PC-9 (cell line): Measurements from ENCODE around the gene PUS1. TPM values are rescaled to one million over a fixed set of nuclear protein-coding genes. Genes with fewer than 3 reads are reported as not detected.

ENCODE experiments used
- Bru-seq: library from RNA; stranded (reverse); fragments of 400-500 nt; gene quantifications from one replicate; lab custom pipeline; 2021; lab: Mats Ljungman, UMichigan
- BruChase-seq, 2 experiments: library from RNA; stranded (reverse); fragments of 400-500 nt; gene quantifications; one replicate each; lab custom pipeline; 2021; lab: Mats Ljungman, UMichigan
- BruUV-seq: library from RNA; stranded (reverse); fragments of 400-500 nt; replicated peaks from 2 replicates; lab custom pipeline; 2021; lab: Mats Ljungman, UMichigan
- CTCF ChIA-PET: fragments of 300-600 bp; sonication (Branson Sonifier 250); formaldehyde crosslinking; loops from one replicate; lab custom pipeline; 2022; ENCODE audit warnings: antibody characterized with exemption; lab: Charles Lee
- POLR2A ChIA-PET: fragments of 300-600 bp; sonication (Branson Sonifier 250); formaldehyde crosslinking; loops from one replicate; lab custom pipeline; 2022; ENCODE audit warnings: antibody characterized with exemption; ENCODE audit not compliant: unreplicated experiment; lab: Charles Lee
- DNase-seq, 2 experiments: peaks; one replicate each; pipeline versions ENCODE4 v3.0.0 to v3.0.0-alpha.2; 2015 to 2022; ENCODE audit warnings: mixed read lengths in 1 of 2
- H2AFZ ChIP-seq: fragments of 200-600 bp; sonication (generic); 2 replicates; pipeline ENCODE4 v1.8.1; 2017; ENCODE audit warnings: antibody characterized with exemption
- H3F3A ChIP-seq: fragments of 200-600 bp; sonication (generic); 2 replicates; pipeline ENCODE4 v1.8.1; 2017; ENCODE audit warnings: antibody characterized with exemption, mild to moderate bottlenecking, low read depth; ENCODE audit not compliant: insufficient read depth
- H3K27ac ChIP-seq: fragments of 200-600 bp; sonication (generic); 2 replicates; pipeline ENCODE4 v1.6.1; 2016; ENCODE audit warnings: mixed run types
- H3K27me3 ChIP-seq: fragments of 200-600 bp; sonication (generic); 2 replicates; pipeline ENCODE4 v1.6.1; 2016; ENCODE audit warnings: low read depth, mixed run types; ENCODE audit not compliant: insufficient read depth
- H3K36me3 ChIP-seq: fragments of 200-600 bp; sonication (generic); 2 replicates; pipeline ENCODE4 v1.6.1; 2016; ENCODE audit warnings: low read depth, mixed run types
- H3K4me1 ChIP-seq: fragments of 200-600 bp; sonication (generic); replicated peaks from 2 replicates; pipeline ENCODE4 v1.6.1; 2016; ENCODE audit warnings: mixed run types; ENCODE audit not compliant: insufficient read depth
- H3K4me2 ChIP-seq: fragments of 200-600 bp; sonication (generic); 2 replicates; pipeline ENCODE4 v1.6.1; 2017; ENCODE audit warnings: mixed run types
- H3K4me3 ChIP-seq: fragments of 200-600 bp; sonication (generic); 2 replicates; pipeline ENCODE4 v1.6.1; 2016; ENCODE audit warnings: mixed run types
- H3K79me2 ChIP-seq: fragments of 200-600 bp; sonication (generic); 2 replicates; pipeline ENCODE4 v1.6.1; 2017; ENCODE audit warnings: low read depth, mixed run types
- H3K9me2 ChIP-seq: fragments of 200-600 bp; sonication (generic); 2 replicates; pipeline ENCODE4 v1.8.1; 2017; ENCODE audit warnings: mild to moderate bottlenecking; ENCODE audit not compliant: insufficient read depth
- H3K9me3 ChIP-seq: fragments of 200-600 bp; sonication (generic); 2 replicates; pipeline ENCODE4 v1.8.1; 2016; ENCODE audit warnings: low read depth; ENCODE audit not compliant: insufficient read depth
- H4K20me1 ChIP-seq: fragments of 200-600 bp; sonication (generic); 2 replicates; pipeline ENCODE4 v1.8.1; 2017; ENCODE audit not compliant: insufficient read depth
- EZH2 ChIP-seq: fragments of 200-600 bp; sonication (generic); IDR thresholded peaks from 2 replicates; pipeline ENCODE4 v1.8.0; 2017; ENCODE audit warnings: antibody characterized with exemption, low read depth
- intact Hi-C: fragments of 100-400 bp; cut with micrococcal nuclease; formaldehyde crosslinking; loops from one replicate; pipeline ENCODE4 v1.10.0; 2022; ENCODE audit not compliant: unreplicated experiment
- long read RNA-seq: library from polyadenylated mRNA; stranded (forward); transcript quantifications from one replicate; pipeline ENCODE4 v2.0.0, GENCODE V29; 2022
- total RNA-seq: library from RNA; stranded (reverse); gene quantifications from 2 replicates; pipeline ENCODE4 v1.2.3, GENCODE V29; 2021
- TF ChIP-seq, protein P1 (sequence below): fragments of 200-600 bp; sonication (generic); conservative IDR thresholded peaks from 2 replicates; pipeline ENCODE4 v1.6.1; 2017; ENCODE audit warnings: mixed run types, antibody characterized with exemption, mild to moderate bottlenecking, moderate library complexity

PUS1 gene
- total RNA-seq, result 36.4 and 37.0 TPM in 2 replicates
- percentile 79 among the genes with signal in this experiment for Bru-seq, nascent RNA
- percentile 85 among the genes with signal in this experiment for BruChase-seq, experiment 1, labeled RNA remaining after a 2-hour chase
- BruChase-seq, experiment 2, labeled RNA remaining after a 6-hour chase, result percentile 88 among the genes with signal in this experiment
- long read RNA-seq, full-length matches to known transcripts, result 8 of 24 reads
- long read RNA-seq, partial matches to known transcripts, result 1 of 24 reads
- long read RNA-seq, other reads (novel, unspliced or antisense), result 15 of 24 reads

DNA sequence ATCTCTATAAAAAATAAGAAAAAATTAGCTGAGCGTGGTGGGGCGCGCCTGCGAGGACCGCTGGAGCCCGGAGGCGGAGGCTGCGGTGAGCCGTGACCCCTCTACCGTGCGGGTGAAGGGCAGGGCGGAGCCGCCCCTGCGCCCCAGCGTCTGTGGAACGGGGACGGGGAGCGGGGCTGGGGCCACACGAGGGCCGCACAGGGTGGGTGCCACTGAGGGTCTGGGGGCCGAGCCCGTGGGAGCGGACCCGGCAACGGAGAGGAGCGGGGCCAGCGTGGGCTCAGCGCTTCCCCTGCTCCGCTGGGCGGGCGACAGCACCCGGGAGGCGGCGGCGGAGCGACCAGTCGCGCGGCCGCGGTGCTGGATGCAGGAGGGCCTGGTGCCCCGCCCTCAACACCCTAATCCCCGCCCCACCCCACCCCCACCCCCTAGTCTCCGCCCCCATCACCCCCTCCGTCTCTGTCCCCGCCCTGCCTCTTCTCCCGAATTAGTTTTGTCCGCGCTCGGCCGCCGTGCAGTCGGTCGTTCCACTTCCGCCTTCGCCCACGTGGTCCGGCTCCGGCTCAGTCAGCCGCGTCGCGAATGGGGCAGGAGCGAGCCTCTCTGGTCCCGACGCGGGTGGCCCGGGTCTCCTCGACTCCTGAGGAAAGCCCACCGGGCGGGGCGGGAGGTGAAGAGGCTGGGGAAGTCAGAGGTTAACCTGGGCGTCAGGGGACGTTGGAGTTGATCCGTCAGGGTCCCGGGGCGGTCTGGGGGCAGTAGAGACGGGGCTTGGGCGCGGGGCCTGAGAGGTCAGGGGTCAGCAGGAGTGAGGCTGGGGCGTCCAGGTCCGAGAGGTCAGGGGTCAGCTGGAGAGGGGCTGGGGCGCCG lies at the start of gene PUS1:
Gene PUS1, plus strand, starts transcription at position 566 of the 870 bp plus-strand sequence. CDS start 447 bp downstream, outside the sequence.
- intact Hi-C loops, result loop anchor here (2.0 to 5.0 kb wide), 2 partner anchors 20 to 77 kb away; partner anchors contain the start of gene EP400
- peaks cover 8% of the 10 kb centered on the region for H3K4me1 ChIP-seq
- TF ChIP-seq, protein P1, sequence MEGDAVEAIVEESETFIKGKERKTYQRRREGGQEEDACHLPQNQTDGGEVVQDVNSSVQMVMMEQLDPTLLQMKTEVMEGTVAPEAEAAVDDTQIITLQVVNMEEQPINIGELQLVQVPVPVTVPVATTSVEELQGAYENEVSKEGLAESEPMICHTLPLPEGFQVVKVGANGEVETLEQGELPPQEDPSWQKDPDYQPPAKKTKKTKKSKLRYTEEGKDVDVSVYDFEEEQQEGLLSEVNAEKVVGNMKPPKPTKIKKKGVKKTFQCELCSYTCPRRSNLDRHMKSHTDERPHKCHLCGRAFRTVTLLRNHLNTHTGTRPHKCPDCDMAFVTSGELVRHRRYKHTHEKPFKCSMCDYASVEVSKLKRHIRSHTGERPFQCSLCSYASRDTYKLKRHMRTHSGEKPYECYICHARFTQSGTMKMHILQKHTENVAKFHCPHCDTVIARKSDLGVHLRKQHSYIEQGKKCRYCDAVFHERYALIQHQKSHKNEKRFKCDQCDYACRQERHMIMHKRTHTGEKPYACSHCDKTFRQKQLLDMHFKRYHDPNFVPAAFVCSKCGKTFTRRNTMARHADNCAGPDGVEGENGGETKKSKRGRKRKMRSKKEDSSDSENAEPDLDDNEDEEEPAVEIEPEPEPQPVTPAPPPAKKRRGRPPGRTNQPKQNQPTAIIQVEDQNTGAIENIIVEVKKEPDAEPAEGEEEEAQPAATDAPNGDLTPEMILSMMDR, result no peak
- TF ChIP-seq EZH2, result no peak
- peaks cover 14% of the 10 kb centered on the region for H3K36me3 ChIP-seq
- H3K4me3 ChIP-seq, result peak within 1 kb of the TSS; percentile 98
- no peaks in the 10 kb centered on the region for H3K27me3 ChIP-seq
- no peaks in the 10 kb centered on the region for H3K9me3 ChIP-seq
- POLR2A ChIA-PET, result interaction anchor here (0.7 kb wide), 1 partner anchor 16 kb away, joined by 7 read pairs; no protein-coding TSS in a partner anchor
- H3K4me2 ChIP-seq, result peak within 1 kb of the TSS; percentile 100
- peak within 1 kb of the TSS; percentile 98 for H2AFZ ChIP-seq
- H3F3A ChIP-seq, result peaks cover 16% of the 10 kb centered on the region
- H3K79me2 ChIP-seq, result peaks cover 36% of the 10 kb centered on the region
- H4K20me1 ChIP-seq, result peaks cover 19% of the 10 kb centered on the region
- CTCF ChIA-PET, result interaction anchor here (0.6 to 1.1 kb wide), 2 partner anchors 27 to 78 kb away, joined by 3 read pairs; no protein-coding TSS in a partner anchor
- BruUV-seq, result no TSS peak
- no peaks in the 10 kb centered on the region for H3K9me2 ChIP-seq
- peak; percentile 85 to 92 for DNase-seq
- peak within 1 kb of the TSS; percentile 60; the same call in 1 of the 2 replicates for H3K27ac ChIP-seq

DNA sequence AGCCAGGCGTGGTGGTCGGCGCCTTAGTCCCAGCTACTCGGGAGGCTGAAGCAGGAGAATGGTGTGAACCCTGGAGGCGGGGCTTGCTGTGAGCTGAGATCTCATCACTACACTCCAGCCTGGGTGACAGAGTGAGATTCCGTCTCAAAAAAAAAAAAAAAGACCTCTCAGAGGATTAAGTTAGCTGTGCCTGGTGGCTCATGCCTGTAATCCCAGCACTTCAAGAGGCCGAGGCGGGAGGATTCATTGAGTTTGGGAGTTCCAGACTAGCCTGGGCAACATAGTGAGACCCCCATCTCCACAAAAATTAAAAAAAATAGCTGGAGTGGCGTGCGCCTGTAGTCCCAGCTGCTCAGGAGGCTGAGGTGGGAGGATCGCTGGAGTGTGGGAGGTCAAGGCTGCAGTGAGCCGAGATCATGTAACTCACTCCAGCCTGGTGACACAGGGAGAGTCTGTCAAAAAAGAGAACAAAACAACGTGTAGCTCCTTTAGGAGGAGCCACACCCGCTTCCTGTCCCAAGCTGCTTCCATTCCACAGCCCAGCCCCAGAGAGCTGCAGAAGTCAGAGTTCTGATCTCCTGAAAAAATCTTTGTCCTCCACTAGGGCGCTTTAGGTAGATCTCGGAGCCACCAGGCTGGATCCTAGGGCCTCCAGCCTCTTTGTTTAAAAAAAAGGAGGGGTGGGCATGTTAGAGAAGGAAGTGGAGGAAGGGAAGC lies 46.1 kb upstream of the PUS1 start:
- H3K4me2 ChIP-seq, result peak overlapping the region; percentile 60
- no peak overlapping the region for H3K4me3 ChIP-seq
- no peaks in the 10 kb centered on the region for H4K20me1 ChIP-seq
- no peak for TF ChIP-seq EZH2
- TF ChIP-seq, protein P1, result no peak; the same call in 1 of the 2 replicates
- no TSS peak for BruUV-seq
- no peaks in the 10 kb centered on the region for H3K27me3 ChIP-seq
- peak; percentile 47 to 54 for DNase-seq
- H3K9me2 ChIP-seq, result no peaks in the 10 kb centered on the region
- peak overlapping the region; percentile 35; the same call in 1 of the 2 replicates for H3K27ac ChIP-seq
- H3K9me3 ChIP-seq, result peaks cover 5% of the 10 kb centered on the region
- intact Hi-C loops, result no loop called here
- H3F3A ChIP-seq, result peaks cover 37% of the 10 kb centered on the region
- peaks cover 46% of the 10 kb centered on the region for H3K4me1 ChIP-seq
- no peaks in the 10 kb centered on the region for H3K36me3 ChIP-seq
- no peak overlapping the region for H2AFZ ChIP-seq
- ChIA-PET POLR2A (interaction anchor here (0.7 to 1.3 kb wide), 3 partner anchors 11 to 1135 kb away, joined by 3 to 7 read pairs (median 4); no protein-coding TSS in a partner anchor), CTCF (interaction anchor here (0.6 to 0.7 kb wide), 2 partner anchors 19 to 717 kb away, joined by 3 read pairs; no protein-coding TSS in a partner anchor)
- H3K79me2 ChIP-seq, result no peaks in the 10 kb centered on the region
